Right lobe of liver (tissue), 6 donors: ENCODE measurements around the gene KRTAP5-11. TPM values are rescaled to one million over a fixed set of nuclear protein-coding genes. Genes with fewer than 3 reads are reported as not detected.
A peak's percentile ranks its signal among the peaks of the same experiment; 100 is the strongest.
"Not testable (repeated sequence)": the region's sequence is repeated elsewhere in the genome, so short reads cannot be mapped to it uniquely, and the experiment has no call there.

Source experiments
- ATAC-seq, 4 donors: fragments of 200-7000 bp; cut with Tn5 transposase; one replicate each; pipeline ENCODE4 v1.9.1; 2020; ENCODE audit warnings: mild to moderate bottlenecking in 4 of 4, moderate library complexity in 4 of 4
- DNase-seq, 3 donors: peaks; one replicate each; pipeline ENCODE4 v3.0.0-alpha.2; 2020
- H3K27ac ChIP-seq, 3 donors: fragments of 200-600 bp; one replicate each; pipeline ENCODE4 v1.8.0; 2022
- H3K27me3 ChIP-seq, 2 donors: fragments of 200-600 bp; one replicate each; pipeline ENCODE4 v1.8.0; 2022
- H3K36me3 ChIP-seq, 4 donors: fragments of 200-600 bp; sonication (generic) in 1 of 4; one replicate each; pipeline versions ENCODE4 v1.5.1 to v1.8.0; 2017 to 2022; ENCODE audit warnings: control low read depth in 1 of 4
- H3K4me1 ChIP-seq, 4 donors: fragments of 200-600 bp; sonication (generic) in 1 of 4; one replicate each; pipeline versions ENCODE4 v1.5.1 to v1.8.0; 2017 to 2022; ENCODE audit warnings: control low read depth in 1 of 4
- H3K4me3 ChIP-seq, 3 donors: fragments of 200-600 bp; one replicate each; pipeline ENCODE4 v1.8.0; 2022
- H3K9me3 ChIP-seq, 4 donors: fragments of 200-600 bp; sonication (generic) in 1 of 4; one replicate each; pipeline versions ENCODE4 v1.5.1 to v1.8.0; 2017 to 2022; ENCODE audit warnings: control low read depth in 1 of 4
- WGBS: methylation state at CpG from one replicate; pipeline ENCODE4 v1.1.6; 2018; ENCODE audit warnings: low coverage, low lambda C conversion rate; ENCODE audit not compliant: insufficient coverage; ENCODE audit errors: missing lambda C conversion rate; 5-methylcytosine and 5-hydroxymethylcytosine counted together
- intact Hi-C, 2 donors: fragments of 100-400 bp; cut with DNase I; formaldehyde crosslinking; loops; one replicate each; pipeline versions ENCODE4 v1.11.2 to v1.14.1; 2022
- total RNA-seq, 6 experiments: library from RNA; depleted of rRNA in 2 of 6; stranded (reverse); fragments of >200 nt in 2 of 6; fragmentation: NEBNext Ultra II Directional in 3 of 6; extraction: Animal tissue kit (Norgen Biotek cat#: 25700) in 3 of 6; gene quantifications; one replicate each; pipeline versions ENCODE4 v1.1.0 to v1.2.4, GENCODE V29; 2016 to 2023
- TF ChIP-seq, protein P1 (sequence below), 4 donors: fragments of 200-600 bp in 3 of 4; fragments of 450-650 bp in 1 of 4; IDR thresholded peaks; one replicate each; pipeline versions ENCODE4 v1.5.1 to v1.8.0; 2016 to 2022; ENCODE audit warnings: antibody characterized with exemption in 4 of 4, mild to moderate bottlenecking in 2 of 4
- donor health status: DM: no; HTN: yes; CAD: no.
- donor health status: DM: no; HTN: no; CAD: no.
- donor health status: DM: no; HTN: no; CAD: no.
- donor health status: DM: no; HTN: yes; CAD: no.
- donor health status: DM: no; HTN: yes; CAD: no.

Gene KRTAP5-11
- total RNA-seq, 6 experiments from 2014 or later, result not detected

DNA sequence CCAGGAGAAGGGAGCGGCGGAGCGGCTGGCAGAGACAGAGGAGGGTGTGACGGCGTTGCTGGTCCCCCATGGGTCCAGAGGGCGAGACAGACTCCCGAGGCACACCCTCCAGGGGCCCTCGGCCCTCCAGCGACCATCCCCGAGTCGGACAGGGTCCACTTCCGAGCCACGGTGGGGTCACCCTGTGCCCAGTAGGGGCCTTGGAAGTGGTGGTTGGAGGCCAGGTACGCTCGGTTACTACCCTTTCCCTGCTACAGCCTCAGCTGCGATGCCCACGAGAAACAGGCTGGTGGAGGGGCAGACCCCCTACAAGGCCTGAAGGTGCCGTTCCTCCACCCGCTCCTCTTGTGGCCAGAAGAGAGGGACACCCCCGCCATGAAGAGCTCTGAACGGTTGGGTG, 25.6 kb upstream of the KRTAP5-11 start:
- ATAC-seq, H3K9me3 ChIP-seq, H3K4me1 ChIP-seq, H3K4me3 ChIP-seq, DNase-seq, H3K27ac ChIP-seq, H3K27me3 ChIP-seq, H3K36me3 ChIP-seq, intact Hi-C loops: not testable (repeated sequence)
- no CpG with 5 or more reads among the region's 21 CpGs for WGBS

DNA sequence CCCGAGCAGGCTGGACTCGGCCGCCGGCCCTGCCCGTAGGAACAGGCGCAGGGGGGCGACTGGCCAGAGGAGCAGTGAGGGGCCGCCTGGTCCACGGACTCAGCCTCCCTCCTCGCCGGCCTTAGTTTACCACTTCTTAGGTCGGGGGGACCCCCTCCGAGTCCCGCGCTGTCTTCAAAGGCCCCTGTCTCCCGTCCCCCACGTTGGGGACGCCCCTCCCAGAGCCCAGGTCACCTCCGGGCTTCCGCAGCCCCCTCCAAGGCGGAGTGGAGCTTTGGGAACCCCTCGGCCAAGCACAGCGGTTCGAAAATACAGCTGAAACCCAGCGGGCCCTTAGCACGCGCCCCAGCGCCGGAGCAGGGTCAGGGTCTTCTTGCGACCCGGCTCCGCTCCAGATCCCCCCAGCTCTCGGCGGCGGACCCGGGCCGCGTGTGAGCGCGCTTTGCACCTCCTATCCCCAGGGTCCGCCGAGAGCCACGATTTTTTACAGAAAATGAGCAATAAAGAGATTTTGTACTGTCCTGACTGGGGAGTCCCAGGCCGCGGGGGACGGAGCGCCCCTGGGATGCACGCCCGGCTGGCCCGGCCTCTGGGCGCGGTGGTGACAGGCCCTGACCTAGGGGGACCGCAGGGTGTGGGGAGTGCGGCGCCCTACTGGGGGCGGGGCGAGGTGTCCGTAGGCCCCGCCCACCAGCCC, 25.0 kb upstream of the KRTAP5-11 start:
- H3K36me3 ChIP-seq, intact Hi-C loops, ATAC-seq, H3K27me3 ChIP-seq, H3K4me3 ChIP-seq, H3K27ac ChIP-seq, H3K9me3 ChIP-seq, H3K4me1 ChIP-seq, DNase-seq: not testable (repeated sequence)
- WGBS, result 10% methylated on average over 11 of the region's 59 CpGs

DNA sequence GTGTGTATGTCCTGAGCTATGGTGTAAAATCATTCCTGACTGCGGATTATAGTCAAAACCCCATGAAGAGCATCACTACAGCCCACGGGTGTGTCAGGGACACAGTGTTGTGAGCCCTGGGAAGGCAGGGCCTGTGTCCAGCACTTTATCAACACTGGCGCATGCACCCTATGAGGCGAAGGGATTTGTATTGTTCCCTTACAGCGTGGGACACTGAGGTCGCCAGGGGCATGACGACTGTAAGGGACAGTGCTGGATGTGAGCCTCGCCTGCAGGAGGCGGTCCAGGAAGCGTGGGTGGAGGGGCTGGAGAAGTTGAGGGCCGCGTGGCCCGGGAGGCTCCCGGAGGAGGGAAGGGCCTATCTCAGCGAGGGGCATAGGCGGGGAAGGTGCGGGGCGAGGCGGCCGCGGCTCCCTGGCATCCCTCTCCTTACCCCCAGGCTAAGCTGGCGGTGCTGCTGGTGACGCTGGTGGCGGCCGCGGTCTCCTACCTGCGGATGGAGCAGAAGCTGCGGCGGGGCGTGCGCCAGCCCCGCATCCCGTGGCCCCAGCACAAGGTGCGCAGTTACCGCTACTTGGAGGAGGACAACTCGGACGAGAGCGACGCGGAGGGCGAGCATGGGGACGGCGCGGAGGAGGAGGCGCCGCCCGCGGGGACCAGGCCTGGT, 24.3 kb upstream of the KRTAP5-11 start:
- H3K9me3 ChIP-seq, H3K36me3 ChIP-seq, H3K4me3 ChIP-seq, H3K27me3 ChIP-seq, H3K27ac ChIP-seq, H3K4me1 ChIP-seq, ATAC-seq, DNase-seq, intact Hi-C loops: not testable (repeated sequence)
- 21% methylated on average over 10 of the region's 48 CpGs for WGBS

DNA sequence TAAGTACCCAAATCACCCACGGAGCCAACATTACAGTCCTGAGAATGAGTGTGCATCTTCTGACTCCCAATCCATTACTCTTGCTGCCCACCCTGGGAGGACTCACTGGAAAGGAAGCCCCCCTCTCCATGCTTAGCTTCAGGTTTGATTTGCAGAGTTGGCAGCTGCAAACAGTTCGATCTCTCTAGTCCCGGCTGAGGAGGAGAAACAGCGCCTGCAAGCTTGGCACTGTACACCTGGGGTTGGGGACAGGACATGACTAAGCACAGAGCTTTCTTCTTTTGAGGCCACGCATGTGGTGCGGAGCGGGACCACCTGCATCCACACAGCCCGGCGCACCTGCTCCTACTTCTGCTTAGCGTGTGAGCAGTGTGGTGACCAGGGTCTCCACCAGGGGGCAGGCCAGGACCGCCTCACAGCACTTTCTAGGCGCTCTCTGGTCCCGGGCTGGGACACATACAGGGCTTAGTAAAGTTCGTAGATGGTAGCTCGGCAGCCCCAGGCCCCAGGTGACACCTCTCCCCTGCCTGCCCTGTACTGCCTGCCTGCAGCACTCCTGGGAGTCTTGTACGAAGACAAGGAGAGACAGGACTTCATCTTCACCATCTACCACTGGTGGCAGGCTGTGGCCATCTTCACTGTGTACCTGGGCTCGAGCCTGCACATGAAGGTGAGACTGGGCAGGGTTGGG, 22.3 kb upstream of the KRTAP5-11 start:
- intact Hi-C loops, ATAC-seq, DNase-seq, H3K4me1 ChIP-seq, H3K4me3 ChIP-seq, H3K9me3 ChIP-seq, H3K27me3 ChIP-seq, H3K27ac ChIP-seq, H3K36me3 ChIP-seq: not testable (repeated sequence)
- TF ChIP-seq, protein P1, sequence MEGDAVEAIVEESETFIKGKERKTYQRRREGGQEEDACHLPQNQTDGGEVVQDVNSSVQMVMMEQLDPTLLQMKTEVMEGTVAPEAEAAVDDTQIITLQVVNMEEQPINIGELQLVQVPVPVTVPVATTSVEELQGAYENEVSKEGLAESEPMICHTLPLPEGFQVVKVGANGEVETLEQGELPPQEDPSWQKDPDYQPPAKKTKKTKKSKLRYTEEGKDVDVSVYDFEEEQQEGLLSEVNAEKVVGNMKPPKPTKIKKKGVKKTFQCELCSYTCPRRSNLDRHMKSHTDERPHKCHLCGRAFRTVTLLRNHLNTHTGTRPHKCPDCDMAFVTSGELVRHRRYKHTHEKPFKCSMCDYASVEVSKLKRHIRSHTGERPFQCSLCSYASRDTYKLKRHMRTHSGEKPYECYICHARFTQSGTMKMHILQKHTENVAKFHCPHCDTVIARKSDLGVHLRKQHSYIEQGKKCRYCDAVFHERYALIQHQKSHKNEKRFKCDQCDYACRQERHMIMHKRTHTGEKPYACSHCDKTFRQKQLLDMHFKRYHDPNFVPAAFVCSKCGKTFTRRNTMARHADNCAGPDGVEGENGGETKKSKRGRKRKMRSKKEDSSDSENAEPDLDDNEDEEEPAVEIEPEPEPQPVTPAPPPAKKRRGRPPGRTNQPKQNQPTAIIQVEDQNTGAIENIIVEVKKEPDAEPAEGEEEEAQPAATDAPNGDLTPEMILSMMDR (IDR thresholded peaks at IDR 0.05), result peak; percentile 24 to 52 (median 45)
- WGBS, result 20% methylated on average over 2 of the region's 17 CpGs

DNA sequence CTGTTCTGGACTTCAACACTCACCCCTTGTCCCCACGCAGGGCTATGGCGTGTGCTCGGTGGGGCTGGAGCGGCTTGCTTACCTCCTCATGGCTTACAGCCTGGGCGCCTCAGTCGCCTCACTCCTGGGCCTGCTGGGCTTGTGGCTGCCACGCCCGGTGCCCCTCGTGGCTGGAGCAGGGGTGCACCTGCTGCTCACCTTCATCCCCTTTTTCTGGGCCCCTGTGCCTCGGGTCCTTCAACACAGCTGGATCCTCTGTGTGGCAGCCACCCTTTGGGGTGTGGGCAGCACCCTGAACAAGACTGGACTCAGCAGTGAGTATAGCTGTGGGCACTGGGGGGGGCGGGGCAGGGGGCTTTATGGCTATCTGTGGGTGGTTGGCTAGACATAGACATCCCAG, 20.5 kb upstream of the KRTAP5-11 start:
- H3K27ac ChIP-seq, H3K27me3 ChIP-seq, H3K9me3 ChIP-seq, H3K4me3 ChIP-seq, ATAC-seq, H3K36me3 ChIP-seq, DNase-seq, H3K4me1 ChIP-seq, intact Hi-C loops: not testable (repeated sequence)
- 78% methylated on average over 5 of the region's 11 CpGs for WGBS

DNA sequence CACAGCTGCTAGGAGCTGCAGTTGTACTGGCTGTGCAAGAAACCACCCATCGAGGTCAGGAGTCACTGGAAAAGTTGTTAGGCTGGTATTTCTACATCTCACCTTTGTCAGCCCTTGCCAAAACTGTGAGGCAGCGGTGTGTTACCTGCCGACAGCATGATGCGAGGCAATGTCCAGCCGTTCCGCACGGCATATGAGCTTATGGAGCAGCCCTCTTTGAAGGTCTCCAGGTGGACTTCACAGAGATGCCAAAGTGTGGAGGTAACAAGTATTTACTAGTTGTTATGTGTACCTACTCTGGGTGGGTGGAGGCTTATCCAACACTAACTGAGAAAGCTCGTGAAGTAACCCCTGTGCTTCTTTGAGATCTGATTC, 6.9 kb upstream of the KRTAP5-11 start:
- not testable (repeated sequence) for ATAC-seq

DNA sequence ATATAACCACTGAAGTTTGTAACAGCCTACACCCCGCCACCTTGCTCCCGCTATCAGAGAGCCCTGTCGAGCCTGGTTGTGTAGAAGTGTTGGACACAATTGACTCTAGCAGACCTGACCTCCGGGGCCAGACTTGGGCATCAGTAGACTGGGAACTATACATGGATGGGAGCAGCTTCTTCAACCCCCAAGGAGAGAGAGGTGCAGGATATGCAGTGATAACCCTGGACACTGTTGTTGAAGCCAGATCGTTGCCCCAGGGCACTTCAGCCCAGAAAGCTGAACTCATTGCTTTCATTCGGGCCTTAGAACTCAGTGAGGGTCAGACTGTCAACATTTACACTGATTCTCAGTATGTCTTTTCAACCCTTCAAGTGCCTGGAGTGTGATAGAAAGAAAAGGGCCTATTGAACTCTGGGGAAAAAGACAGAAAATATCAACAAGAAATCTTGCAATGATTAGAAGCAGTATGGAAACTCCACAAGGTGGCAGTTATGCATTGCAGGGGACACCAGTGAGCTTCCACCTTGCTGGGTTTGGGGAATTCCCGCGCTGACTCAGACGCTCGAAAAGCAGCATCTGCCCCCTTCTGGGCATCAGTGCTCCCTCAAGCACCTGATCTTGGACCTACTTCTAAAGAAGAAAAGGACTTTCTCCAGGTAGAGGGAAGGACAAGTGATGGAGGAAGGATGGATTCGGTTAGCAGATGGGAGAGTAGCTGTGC, 6.3 kb upstream of the KRTAP5-11 start:
- H3K4me1 ChIP-seq, DNase-seq, H3K9me3 ChIP-seq, H3K36me3 ChIP-seq, H3K4me3 ChIP-seq, ATAC-seq, intact Hi-C loops, H3K27ac ChIP-seq, H3K27me3 ChIP-seq: not testable (repeated sequence)
- WGBS, result 53% methylated on average over 9 of the region's 11 CpGs

More for the DNA sequence above, 6.9 kb upstream of the KRTAP5-11 start:
- WGBS, result 33% methylated on average over 2 of the region's 8 CpGs
- H3K4me3 ChIP-seq, H3K36me3 ChIP-seq, H3K27me3 ChIP-seq, H3K4me1 ChIP-seq, H3K9me3 ChIP-seq, intact Hi-C loops, H3K27ac ChIP-seq, DNase-seq: not testable (repeated sequence)

DNA sequence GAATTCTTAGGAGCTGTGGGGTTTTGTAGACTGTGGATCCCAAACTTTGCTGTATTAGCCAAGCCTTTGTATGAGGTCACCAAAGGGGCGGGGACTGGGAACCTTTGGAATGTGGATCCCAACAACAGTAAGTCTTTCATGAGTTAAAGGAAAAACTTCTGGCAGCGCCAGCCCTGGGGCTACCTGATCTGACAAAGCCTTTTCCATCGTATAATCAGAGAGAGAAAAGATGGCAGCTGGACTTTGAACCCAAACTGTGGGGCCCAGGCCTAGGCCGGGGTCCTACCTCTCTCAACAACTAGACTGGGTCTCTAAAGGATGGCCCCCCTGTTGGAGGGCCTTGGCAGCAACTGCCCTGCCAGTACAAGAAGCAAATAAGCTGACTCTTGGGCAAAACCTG, 5.6 kb upstream of the KRTAP5-11 start:
- H3K4me3 ChIP-seq, ATAC-seq, H3K4me1 ChIP-seq, DNase-seq, H3K36me3 ChIP-seq, H3K9me3 ChIP-seq, intact Hi-C loops, H3K27ac ChIP-seq, H3K27me3 ChIP-seq: not testable (repeated sequence)
- WGBS, result 0% methylated on average over 1 of the region's 4 CpGs

DNA sequence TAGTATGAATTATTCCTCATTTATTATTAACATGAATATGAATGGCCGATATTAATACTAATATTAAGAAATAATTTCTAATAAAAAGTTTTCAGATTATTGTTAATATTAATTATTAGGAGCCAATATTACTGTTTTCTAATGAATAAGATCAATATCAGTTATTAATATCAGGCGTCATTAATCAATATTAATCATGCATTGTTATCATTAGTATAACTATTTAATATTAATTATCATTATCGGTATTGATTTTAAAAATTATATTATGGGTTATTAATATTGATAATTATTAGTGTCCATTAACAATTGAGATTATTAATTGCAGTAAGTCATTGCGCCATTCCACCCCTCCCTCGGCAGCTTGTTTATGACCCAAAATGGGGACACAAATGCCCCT, 3.0 kb upstream of the KRTAP5-11 start:
- intact Hi-C loops, H3K27ac ChIP-seq, H3K27me3 ChIP-seq, H3K9me3 ChIP-seq, DNase-seq, H3K4me1 ChIP-seq, H3K36me3 ChIP-seq, H3K4me3 ChIP-seq, ATAC-seq: not testable (repeated sequence)
- WGBS, result 58% methylated on average over 5 of the region's 5 CpGs

DNA sequence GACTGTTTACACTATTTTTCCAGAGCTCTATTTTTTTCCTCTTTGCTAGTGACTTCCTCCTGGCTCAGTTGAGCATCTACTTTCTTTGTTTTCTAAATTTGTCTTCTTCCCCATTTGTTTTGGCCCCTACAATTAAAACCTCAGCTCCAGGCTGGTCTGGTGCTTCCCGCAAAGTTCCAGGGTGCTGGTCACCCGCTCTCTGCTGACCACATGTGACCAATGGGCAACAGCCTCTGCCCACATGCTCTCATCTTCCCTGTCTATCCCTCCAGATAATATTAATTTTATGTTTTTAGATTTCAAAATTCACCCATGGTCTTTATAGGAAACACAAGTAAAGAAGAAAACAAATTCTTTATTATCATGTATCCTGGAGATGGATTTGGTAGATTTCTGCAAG, 294 bp upstream of the KRTAP5-11 start:
- H3K4me3 ChIP-seq, H3K27ac ChIP-seq, H3K4me1 ChIP-seq, ATAC-seq, H3K9me3 ChIP-seq, DNase-seq, H3K36me3 ChIP-seq, intact Hi-C loops, H3K27me3 ChIP-seq: not testable (repeated sequence)
- 62% methylated on average over 2 of the region's 2 CpGs for WGBS
